Measurements from ENCODE around the gene KLC3.
"Not testable (repeated sequence)": the region's sequence is repeated elsewhere in the genome, so short reads cannot be mapped to it uniquely, and the experiment has no call there.

The KLC3 gene

GRCh38 chr19:45340232-45340898 is at the start of gene KLC3:
Gene KLC3 (plus strand): TSS chr19:45340750. CDS start chr19:45345542, 4,792 bp downstream.
- no peak for DNase-seq

GRCh38 chr19:45291834-45292233 is 48.7 kb upstream of the KLC3 start:
- no peak for DNase-seq

GRCh38 chr19:45293682-45294081 is 46.9 kb upstream of the KLC3 start:
- DNase-seq = no peak

- peak; percentile 86 for DNase-seq
These were observed 46.1 kb upstream of the KLC3 start for GRCh38 chr19:45294291-45295029.

DNA sequence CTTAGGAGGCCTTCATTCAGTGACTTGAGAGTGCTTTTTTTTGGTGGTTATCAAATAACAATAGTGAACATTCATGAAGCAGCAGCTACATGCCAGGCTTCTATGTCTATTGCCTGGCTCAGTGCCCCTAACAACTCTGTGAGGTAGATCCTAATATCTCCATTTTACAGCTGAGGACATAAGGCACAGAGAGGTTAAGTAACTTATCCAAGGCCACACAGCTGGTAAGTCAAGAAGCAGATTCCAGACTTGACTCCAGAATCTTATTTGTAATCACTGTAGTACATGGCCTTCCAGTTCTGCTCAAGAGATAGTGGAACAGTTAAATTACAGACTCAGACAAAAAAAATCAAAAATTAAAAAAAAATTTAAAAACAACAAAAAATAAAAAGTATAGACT is 44.7 kb upstream of the KLC3 start:
- no peak for DNase-seq

- no peak for DNase-seq
These were observed 44.2 kb upstream of the KLC3 start for GRCh38 chr19:45296355-45296754.

DNA sequence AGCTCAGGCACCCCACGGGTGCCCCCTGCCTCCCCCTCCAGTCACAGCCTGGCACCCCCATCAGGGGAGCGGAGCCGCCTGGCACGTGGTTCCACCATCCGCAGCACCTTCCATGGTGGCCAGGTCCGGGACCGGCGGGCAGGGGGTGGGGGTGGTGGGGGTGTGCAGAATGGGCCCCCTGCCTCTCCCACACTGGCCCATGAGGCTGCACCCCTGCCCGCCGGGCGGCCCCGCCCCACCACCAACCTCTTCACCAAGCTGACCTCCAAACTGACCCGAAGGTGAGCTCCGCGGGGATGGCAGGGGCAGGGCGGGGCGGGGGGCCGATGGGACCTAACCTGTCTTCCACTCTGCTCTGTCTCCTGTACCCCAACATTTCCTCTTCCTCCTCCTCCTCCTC is 42.9 kb upstream of the KLC3 start:
- DNase-seq = no peak

DNA sequence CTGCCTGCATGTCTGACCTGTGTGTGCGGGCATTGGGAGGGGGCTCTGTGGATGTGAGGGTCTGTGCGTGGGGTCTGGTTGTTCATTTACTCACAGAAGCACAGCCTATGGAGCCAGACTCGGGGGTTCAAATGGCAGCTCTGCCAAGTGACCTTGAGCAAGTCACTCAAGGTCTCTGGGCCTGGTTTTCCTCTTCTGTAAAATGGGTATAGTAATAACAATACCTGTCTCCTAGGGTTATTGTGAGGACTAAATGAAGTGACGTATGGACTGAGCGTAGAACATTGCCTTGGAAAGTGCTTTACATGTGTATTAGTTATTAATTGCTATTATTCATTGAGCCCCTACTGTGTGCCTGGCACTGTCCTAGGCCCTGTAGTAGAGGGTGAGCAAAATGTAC is 42.3 kb upstream of the KLC3 start:
- no peak for DNase-seq

- no peak for DNase-seq
These were observed 40.8 kb upstream of the KLC3 start for GRCh38 chr19:45299719-45300118.

- DNase-seq = no peak
These were observed 38.1 kb upstream of the KLC3 start for GRCh38 chr19:45302416-45302815.

DNA sequence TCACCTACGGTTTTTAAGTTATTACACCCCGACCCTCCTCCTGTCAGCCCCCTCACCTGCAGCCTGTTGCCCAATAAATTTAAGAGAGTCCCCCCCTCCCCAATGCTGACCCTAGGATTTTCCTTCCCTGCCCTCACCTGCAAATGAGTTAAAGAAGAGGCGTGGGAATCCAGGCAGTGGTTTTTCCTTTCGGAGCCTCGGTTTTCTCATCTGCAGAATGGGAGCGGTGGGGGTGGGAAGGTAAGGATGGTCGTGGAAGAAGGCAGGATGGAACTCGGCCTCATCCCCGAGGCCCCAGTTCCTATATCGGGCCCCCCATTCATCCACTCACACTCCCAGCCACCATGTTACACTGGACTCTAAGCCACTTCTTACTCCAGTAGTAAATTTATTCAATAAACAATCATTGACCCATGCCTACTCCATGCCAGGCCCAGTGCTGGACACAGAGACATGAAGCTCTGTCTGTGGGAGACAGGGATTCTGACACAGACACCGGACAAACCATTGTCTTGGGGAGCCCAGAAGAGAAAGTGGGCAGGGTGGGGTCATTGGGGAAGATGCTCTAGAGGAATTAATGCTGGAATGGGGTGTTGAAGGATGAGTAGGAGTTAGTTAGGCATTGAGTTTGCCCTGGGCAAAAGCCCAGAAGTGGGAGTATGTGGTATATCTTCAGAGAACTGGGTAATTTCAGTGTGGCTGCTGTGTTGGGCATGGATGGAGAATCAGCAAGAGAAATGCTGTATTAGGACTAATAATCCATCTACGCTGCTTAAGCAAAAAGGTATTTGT is 37.1 kb upstream of the KLC3 start:
- no peak for DNase-seq

- DNase-seq = no peak
These were observed 36.2 kb upstream of the KLC3 start for GRCh38 chr19:45304141-45304926.

- DNase-seq = no peak
These were observed 35.5 kb upstream of the KLC3 start for GRCh38 chr19:45305007-45305406.

- DNase-seq = no peak
These were observed 35.1 kb upstream of the KLC3 start for GRCh38 chr19:45305421-45305820.

DNA sequence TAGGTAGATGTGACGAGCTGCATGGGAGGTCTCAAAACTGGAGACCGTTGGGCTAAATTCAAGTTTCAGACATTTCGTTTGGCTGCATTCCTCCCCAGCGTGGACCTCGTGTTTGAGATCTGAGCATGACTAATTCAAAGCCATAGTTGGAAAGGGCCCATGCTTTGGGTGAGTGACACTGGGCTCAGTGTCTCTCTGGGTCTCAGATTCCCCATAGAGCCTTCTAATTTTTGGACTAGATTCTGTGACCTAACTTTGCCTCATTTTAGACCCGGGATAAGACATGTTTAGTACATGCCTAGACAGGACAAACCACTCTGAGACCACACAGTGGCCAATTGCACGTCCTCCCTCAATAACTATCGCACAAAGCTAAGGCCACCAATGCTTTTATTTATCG is 34.5 kb upstream of the KLC3 start:
- DNase-seq = no peak

DNA sequence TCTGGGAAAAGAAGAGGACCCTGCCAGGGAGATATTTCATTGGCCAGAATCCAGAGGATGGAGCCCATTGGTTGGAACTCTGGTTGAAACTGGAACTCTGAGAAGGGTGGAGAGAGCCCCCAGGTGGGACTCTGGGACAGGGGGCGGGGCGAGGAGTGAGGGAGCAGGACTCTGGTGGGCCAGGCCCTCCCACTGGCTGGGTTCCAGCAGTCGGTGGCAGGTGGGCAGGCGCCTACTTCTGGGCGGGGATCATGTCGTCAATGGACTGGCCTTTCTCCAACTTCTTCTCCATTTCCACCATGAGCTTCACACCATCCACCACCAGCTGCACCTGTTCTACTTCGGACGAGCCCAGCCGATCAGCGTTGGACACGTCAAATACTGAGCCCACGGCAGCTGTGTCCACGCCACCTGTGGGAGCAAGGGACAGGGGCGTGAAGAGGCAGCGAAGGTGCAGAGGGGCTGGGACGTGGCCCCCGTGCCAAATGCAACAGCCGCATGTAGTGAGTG is 34.0 kb upstream of the KLC3 start:
- DNase-seq = no peak

DNA sequence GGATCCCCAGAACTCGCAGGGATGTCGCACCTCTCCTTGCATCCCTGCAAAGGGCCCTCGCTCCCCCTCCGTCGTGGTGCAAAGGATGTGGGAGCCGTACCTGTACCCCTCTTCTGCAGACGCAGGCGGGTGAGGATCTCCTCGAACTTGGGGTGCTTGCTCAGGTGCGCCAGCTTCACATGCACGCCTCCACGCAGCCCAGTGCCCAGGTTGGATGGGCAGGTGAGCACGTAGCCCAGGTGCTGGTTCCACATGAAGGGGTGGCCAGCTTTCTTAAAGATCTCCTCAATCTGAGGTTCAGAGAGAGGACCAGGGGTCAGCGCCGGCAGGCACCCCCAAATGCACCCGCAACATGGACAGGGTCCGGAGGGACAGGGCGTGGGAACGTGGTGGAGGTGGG is 33.2 kb upstream of the KLC3 start:
- DNase-seq = no peak

- not testable (repeated sequence) for DNase-seq
These were observed 31.2 kb upstream of the KLC3 start for GRCh38 chr19:45309322-45309721.

- no peak for DNase-seq
These were observed 28.9 kb upstream of the KLC3 start for GRCh38 chr19:45311621-45312020.

GRCh38 chr19:45312285-45312684 is 28.3 kb upstream of the KLC3 start:
- not testable (repeated sequence) for DNase-seq

DNA sequence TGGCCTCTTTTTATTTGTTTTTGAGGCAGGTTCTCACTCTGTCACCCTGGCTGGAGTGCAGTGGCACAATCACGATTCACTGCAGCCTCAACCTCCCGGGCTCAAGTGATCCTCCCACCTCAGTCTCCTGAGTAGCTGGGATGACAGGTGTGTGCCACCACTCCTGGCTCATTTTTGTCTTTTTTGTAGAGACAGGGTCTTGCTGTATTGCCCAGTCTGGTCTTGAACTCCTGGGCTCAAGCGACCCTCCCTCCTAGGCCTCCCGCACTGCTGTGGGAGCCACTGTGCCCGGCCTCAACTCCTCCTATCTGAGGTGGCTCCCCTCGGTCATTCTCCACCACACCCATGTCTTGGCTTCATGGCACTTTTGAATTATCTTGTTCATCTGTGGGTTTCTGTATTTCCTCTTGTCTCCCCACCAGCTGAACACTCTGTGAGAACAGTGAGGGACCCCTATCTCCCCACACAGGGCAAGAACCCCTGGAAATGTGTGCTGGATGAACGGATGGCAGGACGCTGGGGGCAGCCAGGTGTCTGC is 25.8 kb upstream of the KLC3 start:
- DNase-seq = no peak

- DNase-seq = no peak
These were observed 25.2 kb upstream of the KLC3 start for GRCh38 chr19:45315304-45315703.
